Endothelial cell of umbilical vein (primary cell): Measurements from ENCODE around the gene RBPJ.

Experiments used
- CTCF ChIP-seq, 2 donors: IDR thresholded peaks; 1 replicate in 1 of 2; 2 replicates in 1 of 2; pipeline ENCODE4 v1.5.1; 2011; ENCODE audit warnings: low read length in 2 of 2, mild to moderate bottlenecking in 2 of 2, moderate library complexity in 2 of 2, control low read depth in 1 of 2, inconsistent platforms in 1 of 2, low read depth in 1 of 2; ENCODE audit not compliant: insufficient read depth in 1 of 2; ENCODE audit errors: extremely low read depth in 1 of 2
- EZH2 ChIP-seq: IDR thresholded peaks from 2 replicates; pipeline ENCODE4 v1.6.1; 2012; ENCODE audit warnings: borderline replicate concordance, low read depth, mild to moderate bottlenecking, moderate library complexity, low read length, inconsistent platforms; ENCODE audit not compliant: severe bottlenecking
- POLR2A ChIP-seq: IDR thresholded peaks from 2 replicates; pipeline ENCODE4 v1.6.1; 2012; ENCODE audit warnings: low read depth, mild to moderate bottlenecking, control low read depth, low read length
- POLR2AphosphoS5 ChIP-seq: IDR thresholded peaks from 2 replicates; pipeline ENCODE4 v1.6.1; 2012; ENCODE audit warnings: low read depth, mild to moderate bottlenecking, control low read depth, low read length, moderate library complexity; ENCODE audit not compliant: insufficient read depth

- TF ChIP-seq CTCF (IDR thresholded peaks at IDR 0.05; ENCODE audit: extremely low read depth in 1 of 2, insufficient read depth in 1 of 2, low read depth in 1 of 2, low read length in 2 of 2) (no peak), EZH2 (no peak), POLR2A (no peak), POLR2AphosphoS5 (no peak)
Measured at GRCh38 chr4:26379837-26380236, 59.0 kb downstream of the RBPJ start.
